ENCODE data around the gene MPHOSPH8. TPM values are rescaled to one million over a fixed set of nuclear protein-coding genes. Genes with fewer than 3 reads are reported as not detected.

Gene MPHOSPH8, protein sequence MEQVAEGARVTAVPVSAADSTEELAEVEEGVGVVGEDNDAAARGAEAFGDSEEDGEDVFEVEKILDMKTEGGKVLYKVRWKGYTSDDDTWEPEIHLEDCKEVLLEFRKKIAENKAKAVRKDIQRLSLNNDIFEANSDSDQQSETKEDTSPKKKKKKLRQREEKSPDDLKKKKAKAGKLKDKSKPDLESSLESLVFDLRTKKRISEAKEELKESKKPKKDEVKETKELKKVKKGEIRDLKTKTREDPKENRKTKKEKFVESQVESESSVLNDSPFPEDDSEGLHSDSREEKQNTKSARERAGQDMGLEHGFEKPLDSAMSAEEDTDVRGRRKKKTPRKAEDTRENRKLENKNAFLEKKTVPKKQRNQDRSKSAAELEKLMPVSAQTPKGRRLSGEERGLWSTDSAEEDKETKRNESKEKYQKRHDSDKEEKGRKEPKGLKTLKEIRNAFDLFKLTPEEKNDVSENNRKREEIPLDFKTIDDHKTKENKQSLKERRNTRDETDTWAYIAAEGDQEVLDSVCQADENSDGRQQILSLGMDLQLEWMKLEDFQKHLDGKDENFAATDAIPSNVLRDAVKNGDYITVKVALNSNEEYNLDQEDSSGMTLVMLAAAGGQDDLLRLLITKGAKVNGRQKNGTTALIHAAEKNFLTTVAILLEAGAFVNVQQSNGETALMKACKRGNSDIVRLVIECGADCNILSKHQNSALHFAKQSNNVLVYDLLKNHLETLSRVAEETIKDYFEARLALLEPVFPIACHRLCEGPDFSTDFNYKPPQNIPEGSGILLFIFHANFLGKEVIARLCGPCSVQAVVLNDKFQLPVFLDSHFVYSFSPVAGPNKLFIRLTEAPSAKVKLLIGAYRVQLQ
- 10 to 100 TPM; 17.4 to 65.3 (median 42.2) TPM for total RNA-seq

DNA sequence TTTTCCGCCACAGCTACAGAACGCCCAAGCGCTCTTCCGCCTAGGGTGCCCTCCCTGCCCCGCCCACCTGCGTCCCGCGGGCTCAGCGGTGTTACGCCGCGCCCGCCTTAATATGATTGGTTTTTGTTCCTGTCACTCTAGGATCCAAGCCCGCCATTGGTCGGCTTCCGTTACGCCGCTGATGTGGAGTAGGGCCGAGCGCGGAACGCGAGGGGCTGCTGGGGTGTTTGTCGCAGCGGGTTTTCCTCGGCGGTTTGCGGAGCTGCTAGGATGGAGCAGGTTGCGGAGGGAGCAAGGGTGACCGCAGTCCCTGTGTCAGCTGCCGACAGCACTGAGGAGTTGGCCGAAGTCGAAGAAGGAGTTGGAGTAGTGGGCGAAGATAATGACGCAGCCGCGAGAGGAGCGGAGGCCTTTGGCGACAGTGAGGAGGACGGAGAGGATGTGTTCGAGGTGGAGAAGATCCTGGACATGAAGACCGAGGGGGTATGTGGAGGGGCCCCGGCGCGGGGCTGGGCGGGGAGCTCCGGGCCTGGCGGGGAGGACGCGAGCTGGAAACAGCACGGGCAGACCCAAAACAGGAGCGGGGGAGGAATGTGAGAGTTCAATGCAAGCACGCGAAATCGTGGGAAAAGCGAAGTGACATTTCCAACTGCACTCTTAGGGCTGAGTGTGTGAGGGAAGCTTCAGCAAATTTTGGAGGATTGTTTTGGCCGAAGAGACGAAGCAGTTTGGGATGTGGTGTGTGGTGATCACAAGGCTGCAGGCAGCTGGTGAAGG, at the start of gene MPHOSPH8:
TSS of gene MPHOSPH8 (plus strand) at position 181 of the 777 bp plus-strand sequence. CDS start at position 271, 90 bp downstream.
- Histone ChIP-seq H3K27me3 (no peaks in the 10 kb centered on the region), H3K27ac (peak within 1 kb of the TSS; percentile 89 to 95), H3K4me3 (peak within 1 kb of the TSS; percentile 75 to 79), H3K36me3 (no peaks in the 10 kb centered on the region), H3K9me3 (no peaks in the 10 kb centered on the region), H3K4me1 (peaks cover 9 to 13% of the 10 kb centered on the region in 2 donors)
- DNase-seq: peak; percentile 94 to 95
- TF ChIP-seq POLR2A (IDR thresholded peaks at IDR 0.05) (peak; percentile 88 to 92), CTCF (IDR thresholded peaks at IDR 0.05) (peak in 1 of 4 experiments; percentile 2)
- intact Hi-C loops (cut with DNase I; ENCODE audit: low total_unique reads): no loop called here

DNA sequence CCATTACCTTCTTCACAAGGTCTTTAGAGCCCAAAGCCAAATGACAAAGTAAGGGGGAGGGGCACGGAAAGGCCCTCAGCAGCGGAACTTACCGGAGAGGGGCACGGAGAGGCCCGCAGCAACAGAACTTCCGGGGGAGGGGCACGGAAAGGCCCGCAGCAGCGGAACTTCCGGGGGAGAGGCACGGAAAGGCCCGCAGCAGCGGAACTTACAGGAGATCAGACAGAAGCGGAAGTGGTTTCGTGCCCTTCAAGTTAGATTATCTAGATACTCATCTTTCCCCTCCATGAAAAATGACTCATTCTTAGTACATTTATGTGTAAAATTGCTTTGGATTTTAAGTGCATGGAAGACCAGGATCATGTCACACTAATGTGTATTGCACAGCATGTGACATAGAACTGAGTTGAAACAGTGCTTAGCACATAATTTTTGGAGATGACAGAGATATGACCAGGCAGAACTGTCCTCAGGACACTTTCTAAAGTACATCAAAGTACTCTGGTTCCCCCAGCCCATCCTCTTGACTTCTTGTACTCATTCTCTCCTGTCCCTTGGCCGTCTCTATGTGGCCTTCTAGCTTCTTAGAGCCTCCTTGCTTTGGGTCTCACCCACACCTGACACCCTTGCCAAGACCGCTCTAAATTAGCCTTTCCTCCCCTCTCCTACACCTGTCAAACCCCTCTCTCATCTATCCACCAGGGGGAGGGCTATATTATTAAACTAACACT, 46.4 kb upstream of the MPHOSPH8 start:
- no peak for TF ChIP-seq POLR2A (IDR thresholded peaks at IDR 0.05)
- no peak for TF ChIP-seq CTCF (IDR thresholded peaks at IDR 0.05)
- H3K36me3 ChIP-seq: no peaks in the 10 kb centered on the region
- DNase-seq: no peak

DNA sequence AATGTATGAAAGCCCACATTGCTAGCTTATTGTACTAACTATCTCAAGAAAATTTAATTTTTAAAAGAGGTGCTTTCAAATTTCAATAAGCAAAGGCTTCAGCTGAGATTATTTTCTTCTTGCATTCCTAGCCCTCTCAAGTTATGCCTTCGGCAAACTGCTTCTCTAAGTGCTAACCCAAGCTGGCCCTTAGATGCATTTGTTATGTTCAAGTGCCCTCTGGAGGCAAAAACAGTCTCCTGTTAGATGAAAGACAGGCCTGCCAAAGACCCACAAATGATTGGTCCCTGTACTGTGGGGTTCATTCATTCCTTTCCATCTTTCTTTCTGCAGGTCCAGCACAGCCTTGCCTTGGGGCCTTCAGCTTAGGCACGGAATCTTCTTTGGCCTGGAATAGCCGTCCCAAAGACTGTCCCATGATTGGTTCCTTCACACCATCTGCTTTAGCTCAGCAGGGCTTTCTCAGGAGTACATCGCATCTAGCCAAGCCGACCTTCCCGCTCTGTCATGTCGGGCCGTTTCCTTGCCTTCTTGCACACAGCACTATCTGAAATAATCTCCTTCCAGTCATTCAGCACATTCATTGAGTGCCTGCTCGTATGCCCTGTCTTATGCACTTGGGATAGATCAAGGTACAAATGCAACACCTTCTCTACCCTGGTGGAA, 45.7 kb upstream of the MPHOSPH8 start:
- H3K27ac ChIP-seq: no peak overlapping the region
- no peaks in the 10 kb centered on the region for H3K4me1 ChIP-seq
- no peak for DNase-seq
- intact Hi-C loops (cut with DNase I; ENCODE audit: low total_unique reads): no loop called here
- TF ChIP-seq POLR2A (IDR thresholded peaks at IDR 0.05) (no peak), CTCF (IDR thresholded peaks at IDR 0.05) (peak in 3 of 4 experiments; percentile 19 to 41 (median 30))
- no peaks in the 10 kb centered on the region for H3K9me3 ChIP-seq
- H3K4me3 ChIP-seq: no peak overlapping the region
- no peaks in the 10 kb centered on the region for H3K36me3 ChIP-seq
- no peaks in the 10 kb centered on the region for H3K27me3 ChIP-seq

More for the DNA sequence above, 46.4 kb upstream of the MPHOSPH8 start:
- Histone ChIP-seq H3K4me1 (no peaks in the 10 kb centered on the region), H3K27me3 (no peaks in the 10 kb centered on the region), H3K27ac (no peak overlapping the region), H3K4me3 (no peak overlapping the region), H3K9me3 (no peaks in the 10 kb centered on the region)
- intact Hi-C loops (cut with DNase I; ENCODE audit: low total_unique reads): no loop called here

GRCh38 chr13:19589312-19589711, 44.1 kb upstream of the MPHOSPH8 start:
- H3K4me3 ChIP-seq: no peak overlapping the region
- no peak for TF ChIP-seq CTCF (IDR thresholded peaks at IDR 0.05)
- TF ChIP-seq POLR2A (IDR thresholded peaks at IDR 0.05): no peak
- H3K4me1 ChIP-seq: no peaks in the 10 kb centered on the region
- no peak for DNase-seq
- H3K9me3 ChIP-seq: no peaks in the 10 kb centered on the region
- H3K27ac ChIP-seq: no peak overlapping the region
- intact Hi-C loops (cut with DNase I; ENCODE audit: low total_unique reads): no loop called here
- H3K27me3 ChIP-seq: no peaks in the 10 kb centered on the region
- no peaks in the 10 kb centered on the region for H3K36me3 ChIP-seq
